ENCODE results near the gene CIC. TPM values are rescaled to one million over a fixed set of nuclear protein-coding genes. Genes with fewer than 3 reads are reported as not detected.

The CIC gene
- total RNA-seq, 3 donors from 2014 or later (not counting 1 experiment from before 2014, with no cell fraction given), result 95.4 to 121 (median 108) TPM

- H3K36me3 Mint-ChIP-seq, result no peaks in the 10 kb centered on the region
- TF ChIP-seq, protein P1, sequence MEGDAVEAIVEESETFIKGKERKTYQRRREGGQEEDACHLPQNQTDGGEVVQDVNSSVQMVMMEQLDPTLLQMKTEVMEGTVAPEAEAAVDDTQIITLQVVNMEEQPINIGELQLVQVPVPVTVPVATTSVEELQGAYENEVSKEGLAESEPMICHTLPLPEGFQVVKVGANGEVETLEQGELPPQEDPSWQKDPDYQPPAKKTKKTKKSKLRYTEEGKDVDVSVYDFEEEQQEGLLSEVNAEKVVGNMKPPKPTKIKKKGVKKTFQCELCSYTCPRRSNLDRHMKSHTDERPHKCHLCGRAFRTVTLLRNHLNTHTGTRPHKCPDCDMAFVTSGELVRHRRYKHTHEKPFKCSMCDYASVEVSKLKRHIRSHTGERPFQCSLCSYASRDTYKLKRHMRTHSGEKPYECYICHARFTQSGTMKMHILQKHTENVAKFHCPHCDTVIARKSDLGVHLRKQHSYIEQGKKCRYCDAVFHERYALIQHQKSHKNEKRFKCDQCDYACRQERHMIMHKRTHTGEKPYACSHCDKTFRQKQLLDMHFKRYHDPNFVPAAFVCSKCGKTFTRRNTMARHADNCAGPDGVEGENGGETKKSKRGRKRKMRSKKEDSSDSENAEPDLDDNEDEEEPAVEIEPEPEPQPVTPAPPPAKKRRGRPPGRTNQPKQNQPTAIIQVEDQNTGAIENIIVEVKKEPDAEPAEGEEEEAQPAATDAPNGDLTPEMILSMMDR (IDR thresholded peaks at IDR 0.05), result no peak
- ATAC-seq (no peak), DNase-seq (no peak)
- Histone ChIP-seq H3K27ac (ENCODE audit: low read length) (no peak overlapping the region), H3K27me3 (ENCODE audit: control insufficient read depth, insufficient read depth, low read length) (no peaks in the 10 kb centered on the region), H3K4me3 (ENCODE audit: low read length) (no peak overlapping the region), H3K4me1 (ENCODE audit: control insufficient read depth, insufficient read depth, low read length) (peaks cover 66% of the 10 kb centered on the region), H3K36me3 (ENCODE audit: control insufficient read depth, insufficient read depth, low read length) (peaks cover 16% of the 10 kb centered on the region), H3K9me3 (ENCODE audit: control insufficient read depth, insufficient read depth, low read length) (no peaks in the 10 kb centered on the region)
- no peak overlapping the region for H3K27ac Mint-ChIP-seq
- H3K9me3 Mint-ChIP-seq, result no peaks in the 10 kb centered on the region
- H3K4me3 Mint-ChIP-seq, result peak overlapping the region; percentile 89
- WGBS (ENCODE audit: insufficient coverage), result 86% methylated on average over 5 of the region's 5 CpGs
- peaks cover 34 to 37% of the 10 kb centered on the region in 2 donors for H3K4me1 Mint-ChIP-seq
- H3K27me3 Mint-ChIP-seq (ENCODE audit: low read depth in 2 of 2), result no peaks in the 10 kb centered on the region
- intact Hi-C loops (cut with micrococcal nuclease), result no loop called here
These were observed 9.6 kb downstream of the CIC start for GRCh38 chr19:42278452-42279154.

GRCh38 chr19:42279155-42279901 is 10.3 kb downstream of the CIC start:
- no peaks in the 10 kb centered on the region for H3K27me3 ChIP-seq (ENCODE audit: control insufficient read depth, insufficient read depth, low read length)
- TF ChIP-seq, protein P1 (IDR thresholded peaks at IDR 0.05), result no peak
- peaks cover 66% of the 10 kb centered on the region for H3K4me1 ChIP-seq (ENCODE audit: control insufficient read depth, insufficient read depth, low read length)
- intact Hi-C loops (cut with micrococcal nuclease), result no loop called here
- Mint-ChIP-seq H3K36me3 (no peaks in the 10 kb centered on the region), H3K4me3 (peak overlapping the region; percentile 89), H3K27ac (no peak overlapping the region), H3K9me3 (no peaks in the 10 kb centered on the region), H3K4me1 (peaks cover 34 to 37% of the 10 kb centered on the region in 2 donors), H3K27me3 (ENCODE audit: low read depth in 2 of 2) (no peaks in the 10 kb centered on the region)
- peak overlapping the region; percentile 91 for H3K4me3 ChIP-seq (ENCODE audit: low read length)
- H3K27ac ChIP-seq (ENCODE audit: low read length), result peak overlapping the region; percentile 99
- H3K36me3 ChIP-seq (ENCODE audit: control insufficient read depth, insufficient read depth, low read length), result peaks cover 8% of the 10 kb centered on the region
- DNase-seq (no peak), ATAC-seq (no peak)
- WGBS (ENCODE audit: insufficient coverage), result 20% methylated on average over 6 of the region's 6 CpGs
- H3K9me3 ChIP-seq (ENCODE audit: control insufficient read depth, insufficient read depth, low read length), result no peaks in the 10 kb centered on the region

- intact Hi-C loops (cut with micrococcal nuclease), result loop anchor here (2.0 to 5.0 kb wide), 2 partner anchors 63 to 78 kb away; partner anchors contain the start of gene DEDD2
- Histone ChIP-seq H3K27ac (ENCODE audit: low read length) (peak overlapping the region; percentile 99), H3K27me3 (ENCODE audit: control insufficient read depth, insufficient read depth, low read length) (no peaks in the 10 kb centered on the region), H3K4me3 (ENCODE audit: low read length) (peak overlapping the region; percentile 91), H3K4me1 (ENCODE audit: control insufficient read depth, insufficient read depth, low read length) (peaks cover 72% of the 10 kb centered on the region), H3K36me3 (ENCODE audit: control insufficient read depth, insufficient read depth, low read length) (peaks cover 2% of the 10 kb centered on the region), H3K9me3 (ENCODE audit: control insufficient read depth, insufficient read depth, low read length) (no peaks in the 10 kb centered on the region)
- peak overlapping the region; percentile 89 for H3K4me3 Mint-ChIP-seq
- under 1% methylated on average over 89 of the region's 89 CpGs for WGBS (ENCODE audit: insufficient coverage)
- no peaks in the 10 kb centered on the region for H3K9me3 Mint-ChIP-seq
- H3K4me1 Mint-ChIP-seq, result peaks cover 34 to 38% of the 10 kb centered on the region in 2 donors
- peak; percentile 20 to 41 (median 33) for ATAC-seq
- no peaks in the 10 kb centered on the region for H3K36me3 Mint-ChIP-seq
- no peaks in the 10 kb centered on the region for H3K27me3 Mint-ChIP-seq (ENCODE audit: low read depth in 2 of 2)
- H3K27ac Mint-ChIP-seq, result no peak overlapping the region
- DNase-seq, result peak; percentile 85 to 89
- TF ChIP-seq, protein P1 (IDR thresholded peaks at IDR 0.05), result peak; percentile 98
These were observed 11.1 kb downstream of the CIC start for GRCh38 chr19:42279902-42280814.
